ENCODE measurements around the gene TEP1.

The TEP1 gene

GRCh38 chr14:20429801-20430669 is 16.7 kb upstream of the TEP1 start:
- DNase-seq: no peak

GRCh38 chr14:20428802-20429201 is 15.5 kb upstream of the TEP1 start:
- no peak for DNase-seq

GRCh38 chr14:20428010-20428365 is 14.7 kb upstream of the TEP1 start:
- no peak for DNase-seq

GRCh38 chr14:20427231-20428009 is 14.1 kb upstream of the TEP1 start:
- DNase-seq: no peak

GRCh38 chr14:20424851-20425250 is 11.6 kb upstream of the TEP1 start:
- DNase-seq: no peak

GRCh38 chr14:20422886-20423285 is 9.6 kb upstream of the TEP1 start:
- DNase-seq: no peak

- DNase-seq: no peak
These were observed 8.0 kb upstream of the TEP1 start for GRCh38 chr14:20421267-20421666.

GRCh38 chr14:20419419-20419818 is 6.1 kb upstream of the TEP1 start:
- DNase-seq: no peak

- no peak for DNase-seq
These were observed 5.2 kb upstream of the TEP1 start for GRCh38 chr14:20418501-20418909.

- DNase-seq: no peak
These were observed 4.2 kb upstream of the TEP1 start for GRCh38 chr14:20417250-20418186.

GRCh38 chr14:20416223-20416622 is 2.9 kb upstream of the TEP1 start:
- no peak for DNase-seq

GRCh38 chr14:20415782-20416206 is 2.5 kb upstream of the TEP1 start:
- no peak for DNase-seq

- DNase-seq: no peak
These were observed 412 bp upstream of the TEP1 start for GRCh38 chr14:20413744-20414082.

- DNase-seq: no peak
These were observed 890 bp downstream of the TEP1 start for GRCh38 chr14:20412411-20412810.

GRCh38 chr14:20409226-20409625 is 4.1 kb downstream of the TEP1 start:
- DNase-seq: no peak

GRCh38 chr14:20403521-20403920 is 9.8 kb downstream of the TEP1 start:
- DNase-seq: no peak

GRCh38 chr14:20400965-20401593 is 12.2 kb downstream of the TEP1 start:
- no peak for DNase-seq

- DNase-seq: no peak
These were observed 12.7 kb downstream of the TEP1 start for GRCh38 chr14:20400589-20400964.

GRCh38 chr14:20397511-20397910 is 15.8 kb downstream of the TEP1 start:
- no peak for DNase-seq

GRCh38 chr14:20391505-20391904 is 21.8 kb downstream of the TEP1 start:
- no peak for DNase-seq

GRCh38 chr14:20388159-20388558 is 25.1 kb downstream of the TEP1 start:
- no peak for DNase-seq

- no peak for DNase-seq
These were observed 25.7 kb downstream of the TEP1 start for GRCh38 chr14:20387576-20387975.
